IMR-90 (cell line): ENCODE data around the gene RASA1. TPM values are rescaled to one million over a fixed set of nuclear protein-coding genes. Genes with fewer than 3 reads are reported as not detected.

Source experiments
- ATAC-seq: fragments of 200-7000 bp; cut with Tn5 transposase; 2 replicates; pipeline ENCODE4 v1.9.1; 2020; ENCODE audit warnings: low read depth, mild to moderate bottlenecking, moderate library complexity
- BruUV-seq: library from RNA; stranded (reverse); fragments of 400-500 nt; replicated peaks from 2 replicates; lab custom pipeline; 2021; lab: Mats Ljungman, UMichigan
- CTCF ChIA-PET: fragments of 300-600 bp; formaldehyde crosslinking; extraction: SDS; loops from one replicate; lab custom pipeline; 2021; ENCODE audit warnings: antibody characterized with exemption; lab: Yijun Ruan, JAX
- POLR2A ChIA-PET: fragments of 300-600 bp; sonication (Branson Sonifier 250); formaldehyde crosslinking; loops from one replicate; lab custom pipeline; 2022; ENCODE audit warnings: antibody characterized with exemption; ENCODE audit not compliant: unreplicated experiment; lab: Charles Lee
- DNase-seq: peaks from one replicate; pipeline ENCODE4 v3.0.0; 2013
- H2AFZ ChIP-seq: replicated peaks from 2 replicates; pipeline ENCODE3; 2013; ENCODE audit warnings: low read length, mild to moderate bottlenecking; ENCODE audit not compliant: poor library complexity
- H2AK5ac ChIP-seq: 2 replicates; pipeline ENCODE4 v1.6.1; 2013; ENCODE audit warnings: low read depth, low read length, inconsistent platforms
- H2AK9ac ChIP-seq: replicated peaks from 2 replicates; pipeline ENCODE3; 2013; ENCODE audit warnings: mild to moderate bottlenecking, low read depth, low read length, moderate library complexity; ENCODE audit not compliant: poor library complexity
- H2BK120ac ChIP-seq: 2 replicates; pipeline ENCODE4 v1.6.1; 2013; ENCODE audit warnings: low read depth, low read length, inconsistent platforms
- H2BK15ac ChIP-seq: 3 replicates; pipeline ENCODE4 v1.6.1; 2013; ENCODE audit warnings: low read depth, low read length, inconsistent platforms
- H2BK20ac ChIP-seq: 2 replicates; pipeline ENCODE4 v1.6.1; 2013; ENCODE audit warnings: low read depth, mild to moderate bottlenecking, inconsistent platforms, low read length, moderate library complexity
- H2BK5ac ChIP-seq: 2 replicates; pipeline ENCODE4 v1.6.1; 2013; ENCODE audit warnings: mild to moderate bottlenecking, low read depth, low read length, inconsistent platforms; ENCODE audit not compliant: poor library complexity, severe bottlenecking
- H3K14ac ChIP-seq: replicated peaks from 2 replicates; pipeline ENCODE4 v1.6.1; 2013; ENCODE audit warnings: low read depth, low read length, inconsistent platforms
- H3K18ac ChIP-seq: 2 replicates; pipeline ENCODE4 v1.6.1; 2013; ENCODE audit warnings: low read depth, low read length, control low read depth
- H3K23ac ChIP-seq: 2 replicates; pipeline ENCODE4 v1.6.1; 2013; ENCODE audit warnings: low read depth, low read length, inconsistent platforms
- H3K27ac ChIP-seq: 2 replicates; pipeline ENCODE4 v1.5.1; 2013; ENCODE audit warnings: mild to moderate bottlenecking, control low read depth, low read length; ENCODE audit not compliant: insufficient read depth
- H3K27me3 ChIP-seq: 2 replicates; pipeline ENCODE4 v1.6.1; 2013; ENCODE audit warnings: low read length; ENCODE audit not compliant: control insufficient read depth, insufficient read depth
- H3K36me3 ChIP-seq: 2 replicates; pipeline ENCODE4 v1.6.1; 2013; ENCODE audit warnings: low read length, mixed read lengths; ENCODE audit not compliant: control insufficient read depth, insufficient read depth
- H3K4ac ChIP-seq: 2 replicates; pipeline ENCODE4 v1.6.1; 2013; ENCODE audit warnings: low read depth, low read length, inconsistent platforms
- H3K4me1 ChIP-seq: 2 replicates; pipeline ENCODE4 v1.6.1; 2013; ENCODE audit warnings: low read length, mixed read lengths; ENCODE audit not compliant: control insufficient read depth, insufficient read depth
- H3K4me2 ChIP-seq: 2 replicates; pipeline ENCODE4 v1.6.1; 2013; ENCODE audit warnings: low read depth, mild to moderate bottlenecking, control low read depth, low read length, moderate library complexity
- H3K4me3 ChIP-seq: 2 replicates; pipeline ENCODE4 v1.5.1; 2013; ENCODE audit warnings: low read depth, mild to moderate bottlenecking, control low read depth, low read length, moderate library complexity; ENCODE audit not compliant: insufficient read depth
- H3K56ac ChIP-seq: 2 replicates; pipeline ENCODE4 v1.6.1; 2013; ENCODE audit warnings: low read length, inconsistent platforms; ENCODE audit not compliant: insufficient read depth; ENCODE audit errors: extremely low read depth
- H3K79me1 ChIP-seq, 2 experiments: 2 replicates each; pipeline ENCODE4 v1.6.1; 2013; ENCODE audit warnings: low read length in 2 of 2, inconsistent platforms in 1 of 2, low read depth in 1 of 2
- H3K9ac ChIP-seq: 2 replicates; pipeline ENCODE4 v1.6.1; 2013; ENCODE audit warnings: low read depth, low read length, control low read depth
- H3K9me1 ChIP-seq: 2 replicates; pipeline ENCODE4 v1.6.1; 2013; ENCODE audit warnings: low read length, inconsistent platforms; ENCODE audit not compliant: insufficient read depth
- H3K9me3 ChIP-seq: 2 replicates; pipeline ENCODE4 v1.6.1; 2013; ENCODE audit warnings: low read length; ENCODE audit not compliant: control insufficient read depth, insufficient read depth
- H4K20me1 ChIP-seq: 2 replicates; pipeline ENCODE4 v1.6.1; 2013; ENCODE audit warnings: low read length, inconsistent platforms; ENCODE audit not compliant: insufficient read depth
- H4K5ac ChIP-seq: 2 replicates; pipeline ENCODE4 v1.6.1; 2013; ENCODE audit warnings: mild to moderate bottlenecking, low read depth, low read length, control low read depth
- H4K8ac ChIP-seq, 2 experiments: 2 replicates each; pipeline ENCODE4 v1.6.1; 2013; ENCODE audit warnings: low read depth in 2 of 2, low read length in 2 of 2, control low read depth in 1 of 2, inconsistent platforms in 1 of 2
- H4K91ac ChIP-seq: 2 replicates; pipeline ENCODE4 v1.6.1; 2013; ENCODE audit warnings: low read depth, low read length, inconsistent platforms; ENCODE audit not compliant: insufficient read depth
- ELK1 ChIP-seq: fragments of 150-350 bp; IDR thresholded peaks from 2 replicates; pipeline ENCODE4 v1.6.1; 2016; ENCODE audit warnings: low read depth, mild to moderate bottlenecking, low read length, moderate library complexity, borderline replicate concordance
- FOS ChIP-seq: fragments of 150-350 bp; IDR thresholded peaks from 2 replicates; pipeline ENCODE4 v1.6.1; 2016; ENCODE audit warnings: low read depth, low read length
- MXI1 ChIP-seq: IDR thresholded peaks from 2 replicates; pipeline ENCODE4 v1.6.1; 2012; ENCODE audit warnings: low read depth, mild to moderate bottlenecking, low read length, moderate library complexity, borderline replicate concordance
- NFE2L2 ChIP-seq: fragments of 150-350 bp; IDR thresholded peaks from 2 replicates; pipeline ENCODE4 v1.6.1; 2016; ENCODE audit warnings: low read depth, mild to moderate bottlenecking, low read length
- POLR2A ChIP-seq: IDR thresholded peaks from 2 replicates; pipeline ENCODE4 v1.6.1; 2012; ENCODE audit warnings: mild to moderate bottlenecking, low read depth, low read length
- RAD21 ChIP-seq: IDR thresholded peaks from 2 replicates; pipeline ENCODE4 v1.6.1; 2012; ENCODE audit warnings: low read length, improper control_type of control experiment
- RFX5 ChIP-seq: IDR thresholded peaks from 2 replicates; pipeline ENCODE4 v1.8.0; 2012; ENCODE audit warnings: low read depth, mild to moderate bottlenecking, low read length, moderate library complexity
- USF2 ChIP-seq: fragments of 150-350 bp; IDR thresholded peaks from 2 replicates; pipeline ENCODE4 v1.6.1; 2017; ENCODE audit warnings: mild to moderate bottlenecking, antibody characterized with exemption, low read length, low read depth
- WGBS, 2 experiments: methylation state at CpG; one replicate each; pipeline versions ENCODE4 v1.1.5 to v1.1.7; 2013; ENCODE audit warnings: missing lambda C conversion rate in 2 of 2; ENCODE audit not compliant: insufficient read length in 1 of 2; ENCODE audit errors: extremely low coverage in 2 of 2; 5-methylcytosine and 5-hydroxymethylcytosine counted together
- dilution Hi-C: fragments of 300-500 bp; cut with HindIII; formaldehyde crosslinking; loops from one replicate; pipeline ENCODE4 v1.14.3; 2018; ENCODE audit warnings: low sequenced_read_pairs; ENCODE audit not compliant: unreplicated experiment
- in situ Hi-C: fragments of 300-500 bp; cut with MboI; formaldehyde crosslinking; loops from 3 replicates; pipeline ENCODE4 v1.14.3; 2019; ENCODE audit warnings: low sequenced_read_pairs, inconsistent platforms, mixed read lengths
- intact Hi-C: fragments of 100-400 bp; cut with micrococcal nuclease; formaldehyde crosslinking; loops from 2 replicates; pipeline ENCODE4 v1.10.0; 2022
- polyA plus RNA-seq, 3 experiments: library from polyadenylated mRNA; depleted of rRNA; stranded (reverse); fragments of >200 nt; gene quantifications; 2 replicates each; pipeline ENCODE4 v1.2.3, GENCODE V29; 2012; ENCODE audit warnings: low replicate concordance in 1 of 3
- total RNA-seq: library from RNA; depleted of rRNA; stranded (reverse); fragments of >200 nt; gene quantifications from 2 replicates; pipeline ENCODE4 v1.2.3, GENCODE V29; 2012

The RASA1 gene
- total and polyA plus RNA-seq, 2 of the 4 experiments (the other 2 are of a cell fraction) = 37.6 to 45.7 TPM

GRCh38 chr5:87327998-87328397, 60.3 kb downstream of the RASA1 start:
- Histone ChIP-seq H3K9ac (no peak overlapping the region), H2AFZ (no peak overlapping the region), H3K27me3 (no peaks in the 10 kb centered on the region), H3K4me3 (no peak overlapping the region), H3K4me2 (no peak overlapping the region), H4K8ac (no peak overlapping the region; a peak in 1 of 4 replicates), H3K56ac (no peak overlapping the region), H3K14ac (no peak overlapping the region), H4K20me1 (peaks cover 7% of the 10 kb centered on the region; the same call in 1 of the 2 replicates), H2AK9ac (no peak overlapping the region), H3K27ac (no peak overlapping the region), H3K36me3 (peaks cover 3% of the 10 kb centered on the region), H3K79me1 (peaks cover 12 to 40% of the 10 kb centered on the region in 2 experiments), H2BK5ac (peak overlapping the region; percentile 68), H2BK120ac (no peak overlapping the region), H2BK15ac (no peak overlapping the region), H3K4ac (no peak overlapping the region), H4K91ac (no peak overlapping the region), H3K23ac (no peak overlapping the region), H4K5ac (no peak overlapping the region), H3K18ac (no peak overlapping the region; the same call in 1 of the 2 replicates), H3K4me1 (peaks cover 12% of the 10 kb centered on the region; the same call in 1 of the 2 replicates), H2BK20ac (no peak overlapping the region), H2AK5ac (no peak overlapping the region), H3K9me3 (no peaks in the 10 kb centered on the region), H3K9me1 (no peaks in the 10 kb centered on the region; the same call in 1 of the 2 replicates)
- ATAC-seq = peak; percentile 68
- peak; percentile 50 for DNase-seq
- CTCF ChIA-PET = interaction anchor here (0.5 kb wide), 1 partner anchor 13 kb away, joined by 5 read pairs; no protein-coding TSS in a partner anchor
- no CpG with 5 or more reads among the region's 2 CpGs for WGBS, 2 experiments
- in situ Hi-C loops = no loop called here
- POLR2A ChIA-PET = no interaction called here
- no peak for TF ChIP-seq MXI1
- no peak for TF ChIP-seq FOS
- TF ChIP-seq USF2 = no peak
- TF ChIP-seq NFE2L2 = no peak
- no peak for TF ChIP-seq ELK1
- TF ChIP-seq RAD21 = no peak
- no peak for TF ChIP-seq POLR2A
- TF ChIP-seq RFX5 = no peak
- dilution Hi-C loops = no loop called here
- intact Hi-C loops = no loop called here
- BruUV-seq = no TSS peak
